Uterus (tissue), 4 donors: ENCODE results near the gene SMIM31. TPM values are rescaled to one million over a fixed set of nuclear protein-coding genes. Genes with fewer than 3 reads are reported as not detected.

ENCODE experiments used
- DNase-seq, 2 donors: peaks; one replicate each; pipeline ENCODE4 v3.0.0-alpha.2; 2019 to 2020
- H3K27ac ChIP-seq, 2 donors: fragments of 200-600 bp; sonication (generic); 1 replicate in 1 of 2; 2 replicates in 1 of 2; pipeline ENCODE4 v1.5.1; 2016 to 2018
- H3K27me3 ChIP-seq, 2 donors: fragments of 200-600 bp; sonication (generic); one replicate each; pipeline ENCODE4 v1.5.1; 2018 to 2019; ENCODE audit warnings: control low read depth in 1 of 2
- H3K36me3 ChIP-seq, 2 donors: fragments of 200-600 bp; sonication (generic); one replicate each; pipeline ENCODE4 v1.5.1; 2019; ENCODE audit warnings: control low read depth in 1 of 2
- H3K4me1 ChIP-seq, 2 donors: fragments of 200-600 bp; sonication (generic); one replicate each; pipeline ENCODE4 v1.5.1; 2018 to 2019; ENCODE audit warnings: control low read depth in 1 of 2
- H3K4me3 ChIP-seq, 2 donors: fragments of 200-600 bp; sonication (generic); 1 replicate in 1 of 2; 2 replicates in 1 of 2; pipeline ENCODE4 v1.5.1; 2018 to 2019; ENCODE audit warnings: mild to moderate bottlenecking in 1 of 2
- H3K9me3 ChIP-seq, 2 donors: fragments of 200-600 bp; sonication (generic); one replicate each; pipeline ENCODE4 v1.5.1; 2019; ENCODE audit warnings: control low read depth in 1 of 2
- POLR2A ChIP-seq, 2 donors: fragments of 450-650 bp; IDR thresholded peaks; one replicate each; pipeline ENCODE4 v1.6.1; 2016; ENCODE audit warnings: antibody characterized with exemption in 2 of 2, mild to moderate bottlenecking in 1 of 2, moderate library complexity in 1 of 2
- intact Hi-C: fragments of 100-400 bp; cut with DNase I; formaldehyde crosslinking; loops from one replicate; pipeline ENCODE4 v1.15.1; 2023; ENCODE audit warnings: low total_unique reads
- total RNA-seq, 4 donors: library from RNA; depleted of rRNA in 3 of 4; stranded (reverse); fragments of >200 nt in 3 of 4; gene quantifications; one replicate each; pipeline versions ENCODE4 v1.1.0 to v1.2.4, GENCODE V29; 2014 to 2023
- TF ChIP-seq, protein P1 (sequence below), 4 experiments: fragments of 200-600 bp in 2 of 4; fragments of 450-650 bp in 2 of 4; sonication (generic) in 2 of 4; IDR thresholded peaks; one replicate each; pipeline ENCODE4 v1.5.1; 2016 to 2019; ENCODE audit warnings: antibody characterized with exemption in 4 of 4, mild to moderate bottlenecking in 2 of 4, moderate library complexity in 1 of 4
- donor health status: DM: yes; HTN: yes; CAD: no.

Gene SMIM31
- total RNA-seq, 4 donors from 2014 or later = not detected

DNA sequence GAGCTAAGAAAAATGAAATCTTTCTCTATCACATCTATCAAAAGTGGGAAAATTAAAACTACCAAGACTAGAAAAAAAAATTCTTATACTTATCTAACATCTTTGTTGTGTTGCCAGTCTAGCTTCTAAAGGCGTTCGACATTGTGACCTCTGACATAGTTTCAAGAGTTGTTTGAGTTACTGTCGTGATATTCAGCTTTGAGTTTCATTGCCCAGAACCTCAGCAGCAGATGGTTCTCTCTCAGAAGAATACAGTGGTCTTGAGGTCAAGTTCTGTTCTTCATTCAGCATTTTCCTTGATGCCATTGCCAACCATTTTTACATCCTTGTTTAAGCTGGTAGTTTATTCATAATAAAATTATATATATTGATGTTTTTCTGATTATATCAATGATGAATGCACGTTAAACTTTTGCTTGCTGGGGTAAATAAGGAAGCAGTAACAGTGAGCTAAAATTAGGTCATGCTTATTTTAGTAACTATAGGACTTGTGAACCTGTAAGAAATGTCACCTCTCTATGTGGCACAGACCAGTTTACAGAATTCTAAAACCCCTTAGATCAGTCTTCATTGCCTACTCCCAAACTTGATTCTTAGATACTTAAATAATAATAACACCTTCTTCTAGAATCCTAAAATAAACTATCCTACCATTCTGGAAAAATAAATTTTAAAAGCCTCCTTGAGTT is 23.1 kb upstream of the SMIM31 start:
- DNase-seq = no peak
- Histone ChIP-seq H3K4me3 (no peak overlapping the region), H3K27me3 (no peaks in the 10 kb centered on the region), H3K36me3 (no peaks in the 10 kb centered on the region), H3K9me3 (no peaks in the 10 kb centered on the region), H3K4me1 (no peaks in the 10 kb centered on the region), H3K27ac (no peak overlapping the region)
- intact Hi-C loops = no loop called here
- TF ChIP-seq POLR2A (IDR thresholded peaks at IDR 0.05) = no peak
- TF ChIP-seq, protein P1, sequence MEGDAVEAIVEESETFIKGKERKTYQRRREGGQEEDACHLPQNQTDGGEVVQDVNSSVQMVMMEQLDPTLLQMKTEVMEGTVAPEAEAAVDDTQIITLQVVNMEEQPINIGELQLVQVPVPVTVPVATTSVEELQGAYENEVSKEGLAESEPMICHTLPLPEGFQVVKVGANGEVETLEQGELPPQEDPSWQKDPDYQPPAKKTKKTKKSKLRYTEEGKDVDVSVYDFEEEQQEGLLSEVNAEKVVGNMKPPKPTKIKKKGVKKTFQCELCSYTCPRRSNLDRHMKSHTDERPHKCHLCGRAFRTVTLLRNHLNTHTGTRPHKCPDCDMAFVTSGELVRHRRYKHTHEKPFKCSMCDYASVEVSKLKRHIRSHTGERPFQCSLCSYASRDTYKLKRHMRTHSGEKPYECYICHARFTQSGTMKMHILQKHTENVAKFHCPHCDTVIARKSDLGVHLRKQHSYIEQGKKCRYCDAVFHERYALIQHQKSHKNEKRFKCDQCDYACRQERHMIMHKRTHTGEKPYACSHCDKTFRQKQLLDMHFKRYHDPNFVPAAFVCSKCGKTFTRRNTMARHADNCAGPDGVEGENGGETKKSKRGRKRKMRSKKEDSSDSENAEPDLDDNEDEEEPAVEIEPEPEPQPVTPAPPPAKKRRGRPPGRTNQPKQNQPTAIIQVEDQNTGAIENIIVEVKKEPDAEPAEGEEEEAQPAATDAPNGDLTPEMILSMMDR (IDR thresholded peaks at IDR 0.05) = no peak

DNA sequence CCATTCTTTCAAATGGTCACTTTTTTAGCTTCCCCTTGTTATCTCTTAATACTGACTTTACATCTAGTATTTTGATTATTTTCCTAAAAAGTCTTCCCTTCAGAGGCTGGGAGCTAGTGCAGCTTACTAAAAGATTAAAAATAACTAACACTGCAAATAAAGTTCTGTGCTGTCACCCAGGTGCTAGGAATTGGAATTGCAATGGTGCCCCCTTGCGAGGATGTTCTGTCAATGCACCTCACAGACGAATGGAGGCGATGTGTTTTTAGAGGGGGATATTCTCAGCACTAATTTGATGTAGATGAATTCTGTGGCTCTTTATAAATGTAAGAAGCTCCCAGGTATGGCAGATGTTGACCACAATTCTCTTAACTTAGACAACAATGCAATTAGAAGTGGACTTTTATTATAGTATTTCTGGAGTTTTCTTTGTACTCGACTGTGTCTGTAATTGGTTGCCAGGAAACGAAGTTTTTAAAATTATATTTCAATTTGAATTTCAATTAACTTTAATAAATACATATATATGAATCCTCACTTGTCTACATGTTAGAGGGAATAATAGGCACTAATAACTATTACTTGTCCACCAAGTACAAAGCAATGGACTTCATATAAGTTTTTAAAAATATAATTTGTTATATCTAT is 22.0 kb upstream of the SMIM31 start:
- Histone ChIP-seq H3K4me1 (no peaks in the 10 kb centered on the region), H3K27ac (no peak overlapping the region), H3K36me3 (no peaks in the 10 kb centered on the region), H3K27me3 (no peaks in the 10 kb centered on the region), H3K4me3 (no peak overlapping the region), H3K9me3 (no peaks in the 10 kb centered on the region)
- TF ChIP-seq, protein P1 (IDR thresholded peaks at IDR 0.05) = peak; percentile 51 to 74 (median 55)
- TF ChIP-seq POLR2A (IDR thresholded peaks at IDR 0.05) = no peak
- intact Hi-C loops = no loop called here
- DNase-seq = peak in 1 of 2 donors; percentile 19

DNA sequence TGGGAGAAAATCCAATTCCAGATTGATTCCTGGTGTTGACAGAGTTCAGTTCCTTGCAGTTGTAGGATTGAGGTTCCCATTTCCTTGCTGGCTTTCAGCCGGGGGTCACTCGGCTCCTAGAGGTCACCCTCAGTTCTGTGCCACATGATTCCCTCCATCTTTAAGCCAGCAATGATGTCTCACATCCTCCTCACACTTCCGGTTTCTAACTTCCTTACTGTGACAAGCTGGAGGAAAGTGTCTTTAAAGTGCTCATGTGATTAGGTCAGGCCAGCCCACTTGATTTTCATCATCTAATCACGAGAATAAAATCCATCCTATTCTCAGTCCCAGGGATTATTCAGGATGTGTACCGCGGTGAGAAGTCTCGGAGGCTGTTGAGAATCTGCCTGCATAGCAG is 19.4 kb upstream of the SMIM31 start:
- Histone ChIP-seq H3K27me3 (no peaks in the 10 kb centered on the region), H3K36me3 (no peaks in the 10 kb centered on the region)
- TF ChIP-seq POLR2A (IDR thresholded peaks at IDR 0.05) = no peak
- TF ChIP-seq, protein P1 (IDR thresholded peaks at IDR 0.05) = no peak

DNA sequence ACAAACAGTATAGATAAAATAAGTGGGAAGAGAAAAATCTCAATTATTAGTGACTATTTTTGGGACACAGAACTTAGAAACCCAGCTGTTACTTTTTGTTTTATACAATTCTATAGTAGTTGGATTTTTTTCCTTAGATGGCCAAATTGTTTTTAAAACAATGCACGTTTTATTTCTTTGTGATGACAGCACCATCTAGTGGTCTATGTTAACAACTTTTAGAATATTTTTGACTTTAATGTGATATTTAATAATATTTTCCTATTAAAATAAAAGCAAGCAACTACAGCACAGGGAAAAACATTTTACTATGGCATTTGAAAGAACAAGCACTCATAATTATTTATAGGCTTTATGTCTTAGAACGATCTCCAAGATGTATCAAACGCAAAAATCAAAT is 5.6 kb upstream of the SMIM31 start:
- Histone ChIP-seq H3K9me3 (no peaks in the 10 kb centered on the region), H3K27ac (no peak overlapping the region), H3K4me3 (no peak overlapping the region), H3K4me1 (no peaks in the 10 kb centered on the region), H3K27me3 (no peaks in the 10 kb centered on the region), H3K36me3 (no peaks in the 10 kb centered on the region)
- no peak for TF ChIP-seq POLR2A (IDR thresholded peaks at IDR 0.05)
- TF ChIP-seq, protein P1 (IDR thresholded peaks at IDR 0.05) = no peak
- DNase-seq = no peak
- intact Hi-C loops = no loop called here

More for the DNA sequence above, 19.4 kb upstream of the SMIM31 start:
- Histone ChIP-seq H3K4me3 (no peak overlapping the region), H3K27ac (no peak overlapping the region), H3K4me1 (no peaks in the 10 kb centered on the region), H3K9me3 (no peaks in the 10 kb centered on the region)
- intact Hi-C loops = no loop called here
- DNase-seq = no peak

DNA sequence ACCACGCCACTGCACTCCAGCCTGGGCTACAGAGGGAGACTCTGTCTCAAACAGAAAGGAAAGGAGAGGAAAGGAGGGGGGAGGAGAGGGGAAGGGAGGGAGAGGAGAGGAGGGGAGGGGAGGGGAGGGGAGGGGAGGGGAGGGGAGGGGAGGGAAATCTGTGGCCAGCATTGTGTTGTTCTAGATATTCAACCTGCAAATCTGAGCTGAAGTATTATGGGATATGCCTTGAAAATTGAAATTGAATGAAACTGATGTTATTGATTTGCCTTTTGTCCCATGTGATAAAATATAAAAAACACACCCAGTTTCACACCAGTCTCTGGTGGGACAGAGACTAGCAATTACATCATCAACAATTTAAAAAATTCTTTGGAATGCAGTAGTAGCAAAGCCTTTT is 1.5 kb downstream of the SMIM31 start:
- no peak for DNase-seq
- H3K27me3 ChIP-seq = no peaks in the 10 kb centered on the region
- no peak overlapping the region for H3K4me3 ChIP-seq
- no peak overlapping the region for H3K27ac ChIP-seq
- no peaks in the 10 kb centered on the region for H3K4me1 ChIP-seq
- H3K9me3 ChIP-seq = no peaks in the 10 kb centered on the region
- TF ChIP-seq POLR2A (IDR thresholded peaks at IDR 0.05) = no peak
- TF ChIP-seq, protein P1 (IDR thresholded peaks at IDR 0.05) = no peak
- intact Hi-C loops = no loop called here
- H3K36me3 ChIP-seq = no peaks in the 10 kb centered on the region
